IMR-90 (cell line): ENCODE results near the gene CSNK2A2. TPM values are rescaled to one million over a fixed set of nuclear protein-coding genes. Genes with fewer than 3 reads are reported as not detected.

Experiments used
- ATAC-seq: fragments of 200-7000 bp; cut with Tn5 transposase; 2 replicates; pipeline ENCODE4 v1.9.1; 2020; ENCODE audit warnings: low read depth, mild to moderate bottlenecking, moderate library complexity
- BruUV-seq: library from RNA; stranded (reverse); fragments of 400-500 nt; replicated peaks from 2 replicates; lab custom pipeline; 2021; lab: Mats Ljungman, UMichigan
- CTCF ChIA-PET: fragments of 300-600 bp; formaldehyde crosslinking; extraction: SDS; loops from one replicate; lab custom pipeline; 2021; ENCODE audit warnings: antibody characterized with exemption; lab: Yijun Ruan, JAX
- POLR2A ChIA-PET: fragments of 300-600 bp; sonication (Branson Sonifier 250); formaldehyde crosslinking; loops from one replicate; lab custom pipeline; 2022; ENCODE audit warnings: antibody characterized with exemption; ENCODE audit not compliant: unreplicated experiment; lab: Charles Lee
- DNase-seq: peaks from one replicate; pipeline ENCODE4 v3.0.0; 2013
- H2AFZ ChIP-seq: replicated peaks from 2 replicates; pipeline ENCODE3; 2013; ENCODE audit warnings: low read length, mild to moderate bottlenecking; ENCODE audit not compliant: poor library complexity
- H2AK5ac ChIP-seq: 2 replicates; pipeline ENCODE4 v1.6.1; 2013; ENCODE audit warnings: low read depth, low read length, inconsistent platforms
- H2AK9ac ChIP-seq: replicated peaks from 2 replicates; pipeline ENCODE3; 2013; ENCODE audit warnings: mild to moderate bottlenecking, low read depth, low read length, moderate library complexity; ENCODE audit not compliant: poor library complexity
- H2BK120ac ChIP-seq: 2 replicates; pipeline ENCODE4 v1.6.1; 2013; ENCODE audit warnings: low read depth, low read length, inconsistent platforms
- H2BK15ac ChIP-seq: 3 replicates; pipeline ENCODE4 v1.6.1; 2013; ENCODE audit warnings: low read depth, low read length, inconsistent platforms
- H2BK20ac ChIP-seq: 2 replicates; pipeline ENCODE4 v1.6.1; 2013; ENCODE audit warnings: low read depth, mild to moderate bottlenecking, inconsistent platforms, low read length, moderate library complexity
- H2BK5ac ChIP-seq: 2 replicates; pipeline ENCODE4 v1.6.1; 2013; ENCODE audit warnings: mild to moderate bottlenecking, low read depth, low read length, inconsistent platforms; ENCODE audit not compliant: poor library complexity, severe bottlenecking
- H3K14ac ChIP-seq: replicated peaks from 2 replicates; pipeline ENCODE4 v1.6.1; 2013; ENCODE audit warnings: low read depth, low read length, inconsistent platforms
- H3K18ac ChIP-seq: 2 replicates; pipeline ENCODE4 v1.6.1; 2013; ENCODE audit warnings: low read depth, low read length, control low read depth
- H3K23ac ChIP-seq: 2 replicates; pipeline ENCODE4 v1.6.1; 2013; ENCODE audit warnings: low read depth, low read length, inconsistent platforms
- H3K27ac ChIP-seq: 2 replicates; pipeline ENCODE4 v1.5.1; 2013; ENCODE audit warnings: mild to moderate bottlenecking, control low read depth, low read length; ENCODE audit not compliant: insufficient read depth
- H3K27me3 ChIP-seq: 2 replicates; pipeline ENCODE4 v1.6.1; 2013; ENCODE audit warnings: low read length; ENCODE audit not compliant: control insufficient read depth, insufficient read depth
- H3K36me3 ChIP-seq: 2 replicates; pipeline ENCODE4 v1.6.1; 2013; ENCODE audit warnings: low read length, mixed read lengths; ENCODE audit not compliant: control insufficient read depth, insufficient read depth
- H3K4ac ChIP-seq: 2 replicates; pipeline ENCODE4 v1.6.1; 2013; ENCODE audit warnings: low read depth, low read length, inconsistent platforms
- H3K4me1 ChIP-seq: 2 replicates; pipeline ENCODE4 v1.6.1; 2013; ENCODE audit warnings: low read length, mixed read lengths; ENCODE audit not compliant: control insufficient read depth, insufficient read depth
- H3K4me2 ChIP-seq: 2 replicates; pipeline ENCODE4 v1.6.1; 2013; ENCODE audit warnings: low read depth, mild to moderate bottlenecking, control low read depth, low read length, moderate library complexity
- H3K4me3 ChIP-seq: 2 replicates; pipeline ENCODE4 v1.5.1; 2013; ENCODE audit warnings: low read depth, mild to moderate bottlenecking, control low read depth, low read length, moderate library complexity; ENCODE audit not compliant: insufficient read depth
- H3K56ac ChIP-seq: 2 replicates; pipeline ENCODE4 v1.6.1; 2013; ENCODE audit warnings: low read length, inconsistent platforms; ENCODE audit not compliant: insufficient read depth; ENCODE audit errors: extremely low read depth
- H3K79me1 ChIP-seq, 2 experiments: 2 replicates each; pipeline ENCODE4 v1.6.1; 2013; ENCODE audit warnings: low read length in 2 of 2, inconsistent platforms in 1 of 2, low read depth in 1 of 2
- H3K9ac ChIP-seq: 2 replicates; pipeline ENCODE4 v1.6.1; 2013; ENCODE audit warnings: low read depth, low read length, control low read depth
- H3K9me1 ChIP-seq: 2 replicates; pipeline ENCODE4 v1.6.1; 2013; ENCODE audit warnings: low read length, inconsistent platforms; ENCODE audit not compliant: insufficient read depth
- H3K9me3 ChIP-seq: 2 replicates; pipeline ENCODE4 v1.6.1; 2013; ENCODE audit warnings: low read length; ENCODE audit not compliant: control insufficient read depth, insufficient read depth
- H4K20me1 ChIP-seq: 2 replicates; pipeline ENCODE4 v1.6.1; 2013; ENCODE audit warnings: low read length, inconsistent platforms; ENCODE audit not compliant: insufficient read depth
- H4K5ac ChIP-seq: 2 replicates; pipeline ENCODE4 v1.6.1; 2013; ENCODE audit warnings: mild to moderate bottlenecking, low read depth, low read length, control low read depth
- H4K8ac ChIP-seq, 2 experiments: 2 replicates each; pipeline ENCODE4 v1.6.1; 2013; ENCODE audit warnings: low read depth in 2 of 2, low read length in 2 of 2, control low read depth in 1 of 2, inconsistent platforms in 1 of 2
- H4K91ac ChIP-seq: 2 replicates; pipeline ENCODE4 v1.6.1; 2013; ENCODE audit warnings: low read depth, low read length, inconsistent platforms; ENCODE audit not compliant: insufficient read depth
- BHLHE40 ChIP-seq: fragments of 150-350 bp; IDR thresholded peaks from 2 replicates; pipeline ENCODE4 v1.6.1; 2016; ENCODE audit warnings: mild to moderate bottlenecking, low read depth, low read length
- CEBPB ChIP-seq: IDR thresholded peaks from 2 replicates; pipeline ENCODE4 v1.6.1; 2012; ENCODE audit warnings: low read depth, low read length, improper control_type of control experiment
- CHD1 ChIP-seq: IDR thresholded peaks from 2 replicates; pipeline ENCODE4 v1.6.1; 2012; ENCODE audit warnings: low read depth, low read length, improper control_type of control experiment
- FOS ChIP-seq: fragments of 150-350 bp; IDR thresholded peaks from 2 replicates; pipeline ENCODE4 v1.6.1; 2016; ENCODE audit warnings: low read depth, low read length
- MAFK ChIP-seq: IDR thresholded peaks from 2 replicates; pipeline ENCODE4 v1.6.1; 2012; ENCODE audit warnings: low read depth, low read length, improper control_type of control experiment
- MAZ ChIP-seq: IDR thresholded peaks from 2 replicates; pipeline ENCODE4 v1.6.1; 2012; ENCODE audit warnings: low read depth, mild to moderate bottlenecking, low read length, improper control_type of control experiment, moderate library complexity, borderline replicate concordance
- MXI1 ChIP-seq: IDR thresholded peaks from 2 replicates; pipeline ENCODE4 v1.6.1; 2012; ENCODE audit warnings: low read depth, mild to moderate bottlenecking, low read length, moderate library complexity, borderline replicate concordance
- NFE2L2 ChIP-seq: fragments of 150-350 bp; IDR thresholded peaks from 2 replicates; pipeline ENCODE4 v1.6.1; 2016; ENCODE audit warnings: low read depth, mild to moderate bottlenecking, low read length
- POLR2A ChIP-seq: IDR thresholded peaks from 2 replicates; pipeline ENCODE4 v1.6.1; 2012; ENCODE audit warnings: mild to moderate bottlenecking, low read depth, low read length
- RAD21 ChIP-seq: IDR thresholded peaks from 2 replicates; pipeline ENCODE4 v1.6.1; 2012; ENCODE audit warnings: low read length, improper control_type of control experiment
- RCOR1 ChIP-seq: IDR thresholded peaks from 2 replicates; pipeline ENCODE4 v1.6.1; 2012; ENCODE audit warnings: mild to moderate bottlenecking, low read length, improper control_type of control experiment; ENCODE audit not compliant: insufficient replicate concordance
- RFX5 ChIP-seq: IDR thresholded peaks from 2 replicates; pipeline ENCODE4 v1.8.0; 2012; ENCODE audit warnings: low read depth, mild to moderate bottlenecking, low read length, moderate library complexity
- SMC3 ChIP-seq: fragments of 150-350 bp; IDR thresholded peaks from 2 replicates; pipeline ENCODE4 v1.6.1; 2016; ENCODE audit warnings: low read depth, mild to moderate bottlenecking, antibody characterized with exemption, low read length, moderate library complexity
- WGBS, 2 experiments: methylation state at CpG; one replicate each; pipeline versions ENCODE4 v1.1.5 to v1.1.7; 2013; ENCODE audit warnings: missing lambda C conversion rate in 2 of 2; ENCODE audit not compliant: insufficient read length in 1 of 2; ENCODE audit errors: extremely low coverage in 2 of 2; 5-methylcytosine and 5-hydroxymethylcytosine counted together
- dilution Hi-C: fragments of 300-500 bp; cut with HindIII; formaldehyde crosslinking; loops from one replicate; pipeline ENCODE4 v1.14.3; 2018; ENCODE audit warnings: low sequenced_read_pairs; ENCODE audit not compliant: unreplicated experiment
- in situ Hi-C: fragments of 300-500 bp; cut with MboI; formaldehyde crosslinking; loops from 3 replicates; pipeline ENCODE4 v1.14.3; 2019; ENCODE audit warnings: low sequenced_read_pairs, inconsistent platforms, mixed read lengths
- intact Hi-C: fragments of 100-400 bp; cut with micrococcal nuclease; formaldehyde crosslinking; loops from 2 replicates; pipeline ENCODE4 v1.10.0; 2022
- polyA plus RNA-seq, 3 experiments: library from polyadenylated mRNA; depleted of rRNA; stranded (reverse); fragments of >200 nt; gene quantifications; 2 replicates each; pipeline ENCODE4 v1.2.3, GENCODE V29; 2012; ENCODE audit warnings: low replicate concordance in 1 of 3
- total RNA-seq: library from RNA; depleted of rRNA; stranded (reverse); fragments of >200 nt; gene quantifications from 2 replicates; pipeline ENCODE4 v1.2.3, GENCODE V29; 2012
- TF ChIP-seq, protein P1 (sequence below): fragments of 150-350 bp; IDR thresholded peaks from 2 replicates; pipeline ENCODE4 v1.6.1; 2016; ENCODE audit warnings: low read depth, mild to moderate bottlenecking, low read length, moderate library complexity, borderline replicate concordance

CSNK2A2 gene
- total and polyA plus RNA-seq, 2 of the 4 experiments (the other 2 are of a cell fraction) = 15.6 to 27.5 TPM

- H2BK15ac ChIP-seq = no peak overlapping the region
- no peak overlapping the region for H4K8ac ChIP-seq
- H3K36me3 ChIP-seq = peaks cover 10% of the 10 kb centered on the region
- no peak overlapping the region for H2AFZ ChIP-seq
- in situ Hi-C loops = loop anchor here (25.0 kb wide), 1 partner anchor 198 kb away; no protein-coding TSS in a partner anchor
- no peak overlapping the region for H3K23ac ChIP-seq
- no peak overlapping the region for H3K27ac ChIP-seq
- no peaks in the 10 kb centered on the region for H3K27me3 ChIP-seq
- H3K4me1 ChIP-seq = peaks cover 3% of the 10 kb centered on the region; the same call in 1 of the 2 replicates
- no peak for DNase-seq
- no peak overlapping the region for H2AK9ac ChIP-seq
- 0 out of 2 replicates have a peak, but pooled peaks cover under 1% of the 10 kb centered on the region for H4K20me1 ChIP-seq
- no peak overlapping the region for H2BK5ac ChIP-seq
- no peak overlapping the region for H4K91ac ChIP-seq
- no peak overlapping the region for H3K4me2 ChIP-seq
- H3K14ac ChIP-seq = no peak overlapping the region
- no peak overlapping the region for H3K18ac ChIP-seq
- no TSS peak for BruUV-seq
- no peak for TF ChIP-seq CHD1
- TF ChIP-seq, protein P1, sequence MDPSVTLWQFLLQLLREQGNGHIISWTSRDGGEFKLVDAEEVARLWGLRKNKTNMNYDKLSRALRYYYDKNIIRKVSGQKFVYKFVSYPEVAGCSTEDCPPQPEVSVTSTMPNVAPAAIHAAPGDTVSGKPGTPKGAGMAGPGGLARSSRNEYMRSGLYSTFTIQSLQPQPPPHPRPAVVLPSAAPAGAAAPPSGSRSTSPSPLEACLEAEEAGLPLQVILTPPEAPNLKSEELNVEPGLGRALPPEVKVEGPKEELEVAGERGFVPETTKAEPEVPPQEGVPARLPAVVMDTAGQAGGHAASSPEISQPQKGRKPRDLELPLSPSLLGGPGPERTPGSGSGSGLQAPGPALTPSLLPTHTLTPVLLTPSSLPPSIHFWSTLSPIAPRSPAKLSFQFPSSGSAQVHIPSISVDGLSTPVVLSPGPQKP = no peak
- no peak for TF ChIP-seq FOS
- no peak for TF ChIP-seq NFE2L2
- no peak for TF ChIP-seq POLR2A
- no peak for TF ChIP-seq MAZ
- no peak for TF ChIP-seq BHLHE40
- no peak for TF ChIP-seq RCOR1
- no peak for TF ChIP-seq MXI1
- TF ChIP-seq SMC3 = no peak
- no peak for TF ChIP-seq MAFK
- TF ChIP-seq RFX5 = no peak
- no peak for TF ChIP-seq RAD21
- TF ChIP-seq CEBPB = no peak
- no peak for ATAC-seq
- H3K4ac ChIP-seq = no peak overlapping the region
- no peak overlapping the region for H2AK5ac ChIP-seq
- H3K9me3 ChIP-seq = no peaks in the 10 kb centered on the region
- H4K5ac ChIP-seq = no peak overlapping the region
- intact Hi-C loops = no loop called here
- H2BK20ac ChIP-seq = no peak overlapping the region
- H3K56ac ChIP-seq = no peak overlapping the region
- no peak overlapping the region for H3K9ac ChIP-seq
- no CpG with 5 or more reads among the region's 2 CpGs for whole genome bisulfite sequencing, 2 experiments
- H3K9me1 ChIP-seq = peaks cover 6% of the 10 kb centered on the region; the same call in 1 of the 2 replicates
- H2BK120ac ChIP-seq = no peak overlapping the region
- no peak overlapping the region for H3K4me3 ChIP-seq
- ChIA-PET POLR2A (no interaction called here), CTCF (no interaction called here)
- dilution Hi-C loops = no loop called here
- no peaks in the 10 kb centered on the region for H3K79me1 ChIP-seq
These were observed 88.0 kb downstream of the CSNK2A2 start for GRCh38 chr16:58109881-58110280.
